Heart left ventricle (tissue), 16 donors: ENCODE measurements around the gene ZNF770. TPM values are rescaled to one million over a fixed set of nuclear protein-coding genes. Genes with fewer than 3 reads are reported as not detected.
"Not testable (repeated sequence)": the region's sequence is repeated elsewhere in the genome, so short reads cannot be mapped to it uniquely, and the experiment has no call there.

Source experiments
- ATAC-seq, 4 donors: fragments of 200-7000 bp; cut with Tn5 transposase; one replicate each; pipeline ENCODE4 v1.9.1; 2020 to 2022; ENCODE audit warnings: moderate library complexity in 4 of 4, mild to moderate bottlenecking in 3 of 4, moderate number of reproducible peaks in 1 of 4
- DNase-seq, 5 donors: peaks; one replicate each; pipeline ENCODE4 v3.0.0-alpha.2; 2020
- H3K27ac ChIP-seq, 12 donors: fragments of 200-600 bp; sonication (generic) in 4 of 12; one replicate each; pipeline versions ENCODE4 v1.5.0 to v1.8.0; 2016 to 2022; ENCODE audit warnings: mild to moderate bottlenecking in 2 of 12
- H3K27me3 ChIP-seq, 9 donors: fragments of 200-600 bp; sonication (generic) in 2 of 9; one replicate each; pipeline versions ENCODE4 v1.5.1 to v1.8.0; 2016 to 2022; ENCODE audit warnings: mild to moderate bottlenecking in 3 of 9
- H3K36me3 ChIP-seq, 9 donors: fragments of 200-600 bp; sonication (generic) in 2 of 9; one replicate each; pipeline versions ENCODE4 v1.5.0 to v1.8.0; 2018 to 2022; ENCODE audit warnings: mild to moderate bottlenecking in 2 of 9
- H3K4me1 ChIP-seq, 12 donors: fragments of 200-600 bp; sonication (generic) in 4 of 12; one replicate each; pipeline versions ENCODE4 v1.5.0 to v1.8.0; 2016 to 2022; ENCODE audit warnings: mild to moderate bottlenecking in 3 of 12
- H3K4me3 ChIP-seq, 12 donors: fragments of 200-600 bp; sonication (generic) in 4 of 12; one replicate each; pipeline versions ENCODE4 v1.5.0 to v1.8.0; 2017 to 2022; ENCODE audit warnings: mild to moderate bottlenecking in 9 of 12, moderate library complexity in 4 of 12
- H3K9me3 ChIP-seq, 12 donors: fragments of 200-600 bp; sonication (generic) in 4 of 12; one replicate each; pipeline versions ENCODE4 v1.5.0 to v1.8.0; 2016 to 2022; ENCODE audit warnings: mild to moderate bottlenecking in 1 of 12
- CTCF ChIP-seq, 12 donors: fragments of 200-600 bp; sonication (generic) in 4 of 12; IDR thresholded peaks; one replicate each; pipeline versions ENCODE4 v1.5.0 to v1.8.0; 2018 to 2022; ENCODE audit warnings: antibody characterized with exemption in 12 of 12, mild to moderate bottlenecking in 5 of 12
- POLR2A ChIP-seq, 2 donors: fragments of 450-650 bp; IDR thresholded peaks; one replicate each; pipeline ENCODE4 v1.6.1; 2017; ENCODE audit warnings: antibody characterized with exemption in 2 of 2, mild to moderate bottlenecking in 2 of 2, moderate library complexity in 2 of 2
- WGBS, 4 donors: extraction: QIAGEN DNeasy Blood & Tissue Kit in 2 of 4; methylation state at CpG; one replicate each; pipeline versions ENCODE4 v1.1.5 to v1.1.7; 2013 to 2018; 5-methylcytosine and 5-hydroxymethylcytosine counted together
- intact Hi-C, 10 donors: fragments of 100-400 bp; cut with DNase I; formaldehyde crosslinking; loops; one replicate each; pipeline versions ENCODE4 v1.11.1 to v1.14.2; 2022
- polyA plus RNA-seq, 2 donors: library from polyadenylated mRNA; stranded (reverse); fragments of 200-250 nt; gene quantifications; one replicate each; pipeline ENCODE4 v1.2.3, GENCODE V29; 2013
- total RNA-seq, 9 donors: library from RNA; depleted of rRNA in 2 of 9; stranded (reverse); fragments of >200 nt in 2 of 9; fragmentation: NEBNext Ultra II Directional in 3 of 9; extraction: Animal tissue kit (Norgen Biotek cat#: 25700) in 3 of 9; gene quantifications; one replicate each; pipeline versions ENCODE4 v1.1.0 to v1.2.4, GENCODE V29; 2016 to 2023
- donor health status: ischemic (EF 13 %, LVEDD 7.1; RV severe dilation, severe dysfunction).
- donor health status: healthy with polysubstance abuse.
- donor health status: DM: no; HTN: yes; CAD: no.
- donor health status: DM: no; HTN: no; CAD: no.
- donor health status: ischemic (EF 25% LVEDD 6.9; RV normal size, moderate dysfunction).
- donor health status: ischemic (EF 25% LVEDD 5.7; RV mildly dilated, moderate dysfunction).
- donor health status: healthy.
- donor health status: DM: yes; HTN: yes; CAD: no.
- donor health status: ischemic (EF 35%, LVEDD 5.7; RV mildly dilated, moderate dysfunction).
- donor health status: nonischemic (EF 11% LVEDD 7.7; RV severe dilation, severe dysfunction).
- donor health status: DM: yes; HTN: yes; CAD: no.
- donor health status: PGD.
- donor health status: ischemic (EF 29% LVEDD 5.4; RV normal size, mild dysfunction).
- donor health status: nonischemic (EF 23%, LVEDD 6.1; RV moderate dilation, normal function).

The ZNF770 gene
- total and polyA plus RNA-seq, 11 donors = 14.5 to 44.7 (median 36.3) TPM

GRCh38 chr15:34952481-34952880 is 35.6 kb downstream of the ZNF770 start:
- peaks cover 0 to 75% (median 45%) of the 10 kb centered on the region in 9 donors for H3K36me3 ChIP-seq
- intact Hi-C loops = no loop called here
- H3K27ac ChIP-seq = no peak overlapping the region
- ATAC-seq (no peak), DNase-seq (no peak)
- no peak overlapping the region for H3K4me3 ChIP-seq
- no peaks in the 10 kb centered on the region for H3K27me3 ChIP-seq
- H3K9me3 ChIP-seq = no peaks in the 10 kb centered on the region
- H3K4me1 ChIP-seq = peaks cover 0 to 6% (median 0%) of the 10 kb centered on the region in 12 donors
- no peak for TF ChIP-seq CTCF (IDR thresholded peaks at IDR 0.05)
- TF ChIP-seq POLR2A (IDR thresholded peaks at IDR 0.05) = no peak

DNA sequence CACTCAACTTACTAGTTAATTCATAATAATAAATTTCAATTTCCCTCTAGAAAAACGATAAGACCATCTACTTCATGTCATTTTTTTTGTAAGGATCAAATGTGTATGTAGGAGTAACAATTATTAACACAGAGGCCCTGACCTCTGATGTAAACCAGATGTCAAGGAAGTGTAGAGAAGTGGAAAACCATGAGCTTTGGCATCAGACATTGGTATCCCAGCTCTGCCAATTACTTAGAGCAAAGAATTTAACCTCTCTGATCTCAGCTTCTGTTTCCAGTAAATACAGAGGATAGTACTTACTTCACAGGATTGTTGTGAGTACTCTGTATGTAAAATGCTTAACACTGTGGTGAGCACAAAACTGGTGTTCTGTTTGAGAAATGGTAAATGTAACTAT is 36.1 kb downstream of the ZNF770 start:
- intact Hi-C loops = no loop called here
- H3K27me3 ChIP-seq = no peaks in the 10 kb centered on the region
- peak in 2 of 4 donors; percentile 29 to 33 for ATAC-seq
- no peak for TF ChIP-seq POLR2A (IDR thresholded peaks at IDR 0.05)
- no peak for TF ChIP-seq CTCF (IDR thresholded peaks at IDR 0.05)
- no peak overlapping the region for H3K4me3 ChIP-seq
- peaks cover 0 to 6% (median 0%) of the 10 kb centered on the region in 12 donors for H3K4me1 ChIP-seq
- H3K36me3 ChIP-seq = peaks cover 0 to 77% (median 47%) of the 10 kb centered on the region in 9 donors
- WGBS, 4 donors = 22 to 40% (median 23%) methylated on average over 1 of the region's 1 CpG
- H3K9me3 ChIP-seq = no peaks in the 10 kb centered on the region
- DNase-seq = no peak
- H3K27ac ChIP-seq = no peak overlapping the region

- H3K36me3 ChIP-seq = peaks cover 0 to 78% (median 67%) of the 10 kb centered on the region in 9 donors
- TF ChIP-seq POLR2A (IDR thresholded peaks at IDR 0.05) = no peak
- no peak for DNase-seq
- H3K27ac ChIP-seq = no peak overlapping the region
- no peak for ATAC-seq
- no peaks in the 10 kb centered on the region for H3K27me3 ChIP-seq
- WGBS, 4 donors = 89 to 95% (median 92%) methylated on average over 3 of the region's 3 CpGs
- intact Hi-C loops = no loop called here
- H3K4me1 ChIP-seq = peaks cover 0 to 6% (median 0%) of the 10 kb centered on the region in 12 donors
- H3K4me3 ChIP-seq = no peak overlapping the region
- H3K9me3 ChIP-seq = no peaks in the 10 kb centered on the region
Measured at GRCh38 chr15:34944936-34945335, 43.2 kb downstream of the ZNF770 start.

- H3K4me3 ChIP-seq = no peak overlapping the region
- no peak overlapping the region for H3K27ac ChIP-seq
- H3K36me3 ChIP-seq = peaks cover 0 to 88% (median 79%) of the 10 kb centered on the region in 9 donors
- H3K27me3 ChIP-seq = no peaks in the 10 kb centered on the region
- TF ChIP-seq CTCF (IDR thresholded peaks at IDR 0.05) (no peak), POLR2A (IDR thresholded peaks at IDR 0.05) (no peak)
- DNase-seq = no peak
- no peak for ATAC-seq
- no peaks in the 10 kb centered on the region for H3K9me3 ChIP-seq
- H3K4me1 ChIP-seq = peaks cover 0 to 6% (median 0%) of the 10 kb centered on the region in 12 donors
- intact Hi-C loops = no loop called here
Measured at GRCh38 chr15:34943711-34944110, 44.4 kb downstream of the ZNF770 start.

- H3K4me1 ChIP-seq, H3K27me3 ChIP-seq, H3K9me3 ChIP-seq, H3K27ac ChIP-seq, DNase-seq, ATAC-seq, H3K4me3 ChIP-seq, intact Hi-C loops: not testable (repeated sequence)
- H3K36me3 ChIP-seq = peaks cover 0 to 88% (median 82%) of the 10 kb centered on the region in 9 donors
Measured at GRCh38 chr15:34943264-34943663, 44.8 kb downstream of the ZNF770 start.
